Measurements from ENCODE around the gene TMPRSS7.

TMPRSS7 gene

GRCh38 chr3:112129925-112130637 lies 95.5 kb downstream of the TMPRSS7 start:
- no peak for DNase-seq (ENCODE audit: low read depth)

DNA sequence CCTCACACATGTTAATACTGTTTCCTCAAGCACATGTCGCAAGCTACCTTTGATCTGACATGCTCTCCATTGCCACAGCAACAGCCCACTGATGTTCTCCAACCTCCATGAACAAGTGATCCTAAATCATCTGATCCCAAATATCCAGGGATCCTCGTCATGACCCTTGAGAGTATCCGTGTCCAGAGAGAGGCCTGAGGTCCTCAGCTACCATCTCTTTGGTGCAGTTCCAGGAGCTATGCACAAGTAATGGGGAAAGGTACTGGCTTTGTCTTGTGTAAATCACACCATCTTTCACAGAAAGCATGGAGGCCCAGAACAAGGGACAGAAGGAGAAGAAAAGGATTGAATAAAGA lies 96.1 kb downstream of the TMPRSS7 start:
- no peak for DNase-seq (ENCODE audit: low read depth)

Measured in activated gamma-delta T cell treated with anti-CD3 and anti-CD28 coated beads, Interleukin-2, amount 50 U/mL, for 16 hours (primary cell).